ENCODE measurements around the gene CYP2W1. TPM values are rescaled to one million over a fixed set of nuclear protein-coding genes. Genes with fewer than 3 reads are reported as not detected.
A peak's percentile ranks its signal among the peaks of the same experiment; 100 is the strongest.

CYP2W1 gene
- total RNA-seq, 8 experiments from 2014 or later = 0.05 to 0.77 (median 0.51) TPM; not detected in 1

- Histone ChIP-seq H3K4me1 (replicated peaks in 1 of 2) (peaks cover 33 to 56% of the 10 kb centered on the region in 2 donors), H3K27ac (peak within 1 kb of the TSS; percentile 88 to 97), H3K4me3 (peak within 1 kb of the TSS; percentile 89 to 99 (median 92))
- in situ Hi-C loops (cut with MboI; ENCODE audit: low pct_unique_long_range_greater_than_20kb in 2 of 9, low sequenced_read_pairs in 9 of 9, unreplicated experiment in 9 of 9) = loop anchor here in 2 of 9 experiments (25.0 kb wide), 1 partner anchor 187 kb away; the partner anchor contains the start of gene ZFAND2A (in 2 of the 2)
- WGBS, 10 experiments = 0 to 10% (median 2%) methylated on average over 1 to 6 of the region's 78 CpGs; no CpG with 5 or more reads in 4 of the 10 experiments
- peak; percentile 60 to 91 (median 78) for ATAC-seq (replicated peaks in 6 of 8)
Measured at GRCh38 chr7:974820-975681, 7.9 kb upstream of the CYP2W1 start, which contains the start of gene COX19. TSS of gene COX19 (minus strand) at chr7:975549. CDS start at chr7:975509, 40 bp downstream.

- WGBS, 10 experiments = 30 to 96% (median 73%) methylated on average over 1 to 9 of the region's 28 CpGs; no CpG with 5 or more reads in 3 of the 10 experiments
- H3K4me3 ChIP-seq = peak overlapping the region; percentile 89 to 99 (median 92)
- H3K4me1 ChIP-seq (replicated peaks in 1 of 2) = peaks cover 33 to 56% of the 10 kb centered on the region in 2 donors
- H3K27ac ChIP-seq = no peak overlapping the region
- ATAC-seq (replicated peaks in 6 of 8) = no peak
- in situ Hi-C loops (cut with MboI; ENCODE audit: low pct_unique_long_range_greater_than_20kb in 2 of 9, low sequenced_read_pairs in 9 of 9, unreplicated experiment in 9 of 9) = loop anchor here in 2 of 9 experiments (25.0 kb wide), 1 partner anchor 186 kb away; the partner anchor contains the start of gene ZFAND2A (in 2 of the 2)
Measured at GRCh38 chr7:975702-976473, 7.1 kb upstream of the CYP2W1 start.

GRCh38 chr7:976901-977325 is 6.1 kb upstream of the CYP2W1 start:
- in situ Hi-C loops (cut with MboI; ENCODE audit: low pct_unique_long_range_greater_than_20kb in 2 of 9, low sequenced_read_pairs in 9 of 9, unreplicated experiment in 9 of 9) = loop anchor here in 2 of 9 experiments (25.0 kb wide), 1 partner anchor 185 kb away; the partner anchor contains the start of gene ZFAND2A (in 2 of the 2)
- 45 to 76% (median 53%) methylated on average over 4 to 9 of the region's 19 CpGs; no CpG with 5 or more reads in 6 of the 10 experiments for WGBS, 10 experiments
- no peak for ATAC-seq (replicated peaks in 6 of 8)
- H3K4me1 ChIP-seq (replicated peaks in 1 of 2) = peaks cover 33 to 56% of the 10 kb centered on the region in 2 donors
- H3K27ac ChIP-seq = peak overlapping the region; percentile 50 to 90
- no peak overlapping the region for H3K4me3 ChIP-seq

DNA sequence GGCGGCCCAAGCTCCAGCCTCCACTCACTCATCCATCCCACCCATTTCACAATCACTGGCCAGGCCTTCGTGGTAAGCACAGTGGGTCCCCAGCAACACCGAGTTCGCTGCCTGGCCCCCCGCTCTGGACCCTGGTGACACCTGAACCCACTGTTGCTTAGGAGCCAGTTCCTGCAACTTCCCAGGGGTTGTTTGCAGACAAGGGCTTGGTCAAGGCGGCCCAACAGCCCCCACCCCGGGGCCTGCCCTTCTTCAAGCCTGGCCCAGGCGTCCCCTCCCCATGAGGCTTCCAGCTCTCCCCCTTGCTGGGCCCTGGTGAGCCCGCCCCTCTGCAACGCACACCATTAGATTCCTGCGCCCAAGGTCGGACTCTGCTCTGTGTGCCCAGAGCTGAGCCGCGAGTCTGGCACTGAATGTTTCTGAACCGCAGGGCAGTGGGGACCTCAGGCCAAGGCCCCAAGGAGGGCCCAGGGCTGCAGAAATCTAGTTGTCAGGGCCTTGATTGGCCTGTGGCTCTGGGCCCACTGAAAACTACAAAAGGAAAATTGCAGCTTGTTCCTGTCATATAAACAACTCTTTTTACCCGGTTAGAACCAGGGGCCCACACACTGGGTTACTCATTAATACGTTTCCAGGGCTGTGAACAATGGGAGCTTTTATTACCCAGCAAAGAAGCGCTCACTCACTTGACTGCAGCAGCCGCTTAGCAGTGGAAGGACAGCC is 5.5 kb upstream of the CYP2W1 start:
- WGBS, 10 experiments = 0 to 17% (median 4%) methylated on average over 1 to 3 of the region's 19 CpGs; no CpG with 5 or more reads in 5 of the 10 experiments
- in situ Hi-C loops (cut with MboI; ENCODE audit: low pct_unique_long_range_greater_than_20kb in 2 of 9, low sequenced_read_pairs in 9 of 9, unreplicated experiment in 9 of 9) = loop anchor here in 2 of 9 experiments (25.0 kb wide), 1 partner anchor 185 kb away; the partner anchor contains the start of gene ZFAND2A (in 2 of the 2)
- Histone ChIP-seq H3K4me3 (no peak overlapping the region), H3K4me1 (replicated peaks in 1 of 2) (peaks cover 33 to 53% of the 10 kb centered on the region in 2 donors), H3K27ac (peak overlapping the region; percentile 50 to 90)
- ATAC-seq (replicated peaks in 6 of 8) = peak in 5 of 8 experiments; percentile 64 to 69 (median 65)

DNA sequence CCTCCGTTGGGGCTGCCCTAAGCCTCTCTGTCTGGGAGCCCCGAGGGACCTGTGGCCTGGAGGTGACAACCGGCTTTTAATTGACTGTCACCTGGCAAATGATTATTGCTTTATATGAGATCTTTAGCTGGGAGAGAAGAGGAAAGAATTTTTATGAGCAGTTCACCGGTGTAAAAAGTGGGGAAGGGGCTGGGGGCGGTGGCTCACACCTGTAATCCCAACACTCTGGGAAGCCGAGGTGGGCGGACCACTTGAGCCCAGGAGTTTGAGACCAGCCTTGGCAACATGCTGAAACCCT is 5.0 kb upstream of the CYP2W1 start:
- 0 to 76% (median 4%) methylated on average over 1 to 6 of the region's 7 CpGs; no CpG with 5 or more reads in 2 of the 10 experiments for WGBS, 10 experiments
- peak overlapping the region in 1 of 2 donors; percentile 90 for H3K27ac ChIP-seq
- in situ Hi-C loops (cut with MboI; ENCODE audit: low pct_unique_long_range_greater_than_20kb in 2 of 9, low sequenced_read_pairs in 9 of 9, unreplicated experiment in 9 of 9) = loop anchor here in 2 of 9 experiments (25.0 kb wide), 1 partner anchor 184 kb away; the partner anchor contains the start of gene ZFAND2A (in 2 of the 2)
- ATAC-seq (replicated peaks in 6 of 8) = no peak
- H3K4me1 ChIP-seq (replicated peaks in 1 of 2) = peaks cover 37 to 53% of the 10 kb centered on the region in 2 donors
- no peak overlapping the region for H3K4me3 ChIP-seq

DNA sequence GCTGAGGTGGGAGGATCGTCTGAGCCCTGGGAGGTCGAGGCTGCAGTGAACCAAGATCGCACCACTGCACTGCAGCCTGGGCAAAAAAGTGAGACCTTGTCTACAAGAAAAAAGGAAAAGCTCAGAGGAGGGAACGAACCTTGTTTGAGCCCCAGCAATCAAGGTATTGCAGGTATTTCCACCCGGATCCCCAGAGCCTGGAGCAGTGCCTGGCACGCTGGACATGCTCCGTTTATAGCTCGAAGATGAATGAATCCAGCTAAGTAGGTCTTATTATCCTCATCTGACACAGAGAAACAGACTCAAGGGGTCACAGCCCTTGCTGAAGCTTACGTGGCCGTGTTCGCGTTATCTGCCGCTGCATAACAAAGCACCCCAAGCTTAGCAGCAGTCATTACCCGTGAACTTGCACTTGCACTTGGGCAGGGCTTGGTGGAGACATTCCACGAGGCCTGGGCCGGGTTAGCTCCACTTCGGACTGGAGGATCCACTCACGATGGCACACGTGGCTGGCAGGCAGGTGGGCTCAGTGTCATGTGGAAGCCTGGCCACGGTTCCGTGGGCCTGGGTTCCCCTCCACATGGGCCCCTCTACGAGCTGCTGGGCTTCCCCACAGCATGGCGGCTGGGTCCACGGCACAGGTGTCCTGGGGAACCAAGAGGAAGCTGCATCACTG is 4.4 kb upstream of the CYP2W1 start:
- in situ Hi-C loops (cut with MboI; ENCODE audit: low pct_unique_long_range_greater_than_20kb in 2 of 9, low sequenced_read_pairs in 9 of 9, unreplicated experiment in 9 of 9) = loop anchor here in 2 of 9 experiments (25.0 kb wide), 1 partner anchor 184 kb away; the partner anchor contains the start of gene ZFAND2A (in 2 of the 2)
- WGBS, 10 experiments = 62 to 94% (median 75%) methylated on average over 1 to 16 of the region's 24 CpGs; no CpG with 5 or more reads in 4 of the 10 experiments

DNA sequence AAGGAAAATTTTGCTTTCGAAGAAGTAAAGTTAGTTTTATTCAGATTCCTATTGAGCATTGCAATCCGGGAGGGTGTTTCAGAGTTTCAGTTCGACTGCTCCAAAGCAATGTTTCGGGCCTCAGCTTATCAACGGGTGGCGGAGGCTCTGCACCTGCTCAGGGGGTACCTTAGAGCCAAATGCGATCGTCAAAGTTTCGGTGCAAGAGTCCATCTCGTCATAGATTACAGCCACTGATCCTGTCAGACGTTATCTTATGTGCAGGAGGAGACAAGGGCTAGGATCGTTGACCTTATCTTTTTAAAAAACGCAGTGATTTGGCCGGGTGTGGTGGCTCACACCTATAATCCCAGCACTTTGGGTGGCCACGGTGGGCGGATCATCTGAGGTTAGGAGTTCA is 3.8 kb upstream of the CYP2W1 start:
- H3K27ac ChIP-seq = no peak overlapping the region
- WGBS, 10 experiments = 40 to 100% (median 84%) methylated on average over 1 to 12 of the region's 16 CpGs; no CpG with 5 or more reads in 2 of the 10 experiments
- H3K4me1 ChIP-seq (replicated peaks in 1 of 2) = peaks cover 30 to 44% of the 10 kb centered on the region in 2 donors
- ATAC-seq (replicated peaks in 6 of 8) = no peak
- in situ Hi-C loops (cut with MboI; ENCODE audit: low pct_unique_long_range_greater_than_20kb in 2 of 9, low sequenced_read_pairs in 9 of 9, unreplicated experiment in 9 of 9) = loop anchor here in 2 of 9 experiments (25.0 kb wide), 1 partner anchor 183 kb away; the partner anchor contains the start of gene ZFAND2A (in 2 of the 2)
- H3K4me3 ChIP-seq = no peak overlapping the region

More for the DNA sequence above, 4.4 kb upstream of the CYP2W1 start:
- Histone ChIP-seq H3K27ac (peak overlapping the region in 1 of 2 donors; percentile 90), H3K4me3 (no peak overlapping the region), H3K4me1 (replicated peaks in 1 of 2) (peaks cover 36 to 50% of the 10 kb centered on the region in 2 donors)
- ATAC-seq (replicated peaks in 6 of 8) = no peak

DNA sequence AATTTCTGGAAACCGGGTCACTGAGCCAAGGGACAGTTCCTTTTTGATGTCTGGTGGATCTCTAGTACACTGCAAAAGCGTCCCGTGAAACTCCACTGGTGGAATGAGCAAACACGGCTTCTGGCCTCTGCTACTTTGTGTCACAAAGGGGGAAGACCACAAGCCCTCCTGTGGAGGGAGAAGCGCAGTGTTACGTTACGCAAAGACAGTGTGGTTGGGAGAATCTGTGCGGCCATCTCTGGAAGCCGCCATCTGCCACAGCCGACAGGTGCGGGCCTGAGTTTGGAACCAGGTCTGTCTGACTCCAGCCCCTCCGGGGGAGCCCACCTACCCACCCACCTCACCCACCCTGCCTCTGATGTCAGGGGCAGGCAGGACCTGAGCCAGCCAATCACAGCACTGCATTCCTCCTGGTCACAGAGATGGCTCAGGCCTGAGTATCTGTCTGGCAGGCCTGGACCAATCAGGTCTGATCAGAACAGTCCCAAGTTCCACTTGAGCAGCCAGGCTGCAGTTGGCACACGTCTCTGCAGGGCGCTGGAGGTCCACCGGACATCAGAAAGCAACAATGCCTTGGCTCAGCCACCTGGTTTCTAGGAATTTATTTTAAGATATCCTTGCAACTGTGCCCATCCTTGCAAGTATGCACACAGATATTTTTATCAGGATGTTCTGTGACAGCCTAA is 3.0 kb upstream of the CYP2W1 start:
- 56 to 100% (median 83%) methylated on average over 1 to 12 of the region's 15 CpGs; no CpG with 5 or more reads in 5 of the 10 experiments for WGBS, 10 experiments
- H3K4me3 ChIP-seq = no peak overlapping the region
- H3K4me1 ChIP-seq (replicated peaks in 1 of 2) = peaks cover 27 to 43% of the 10 kb centered on the region in 2 donors
- ATAC-seq (replicated peaks in 6 of 8) = peak in 2 of 8 experiments; percentile 4 to 64
- in situ Hi-C loops (cut with MboI; ENCODE audit: low pct_unique_long_range_greater_than_20kb in 2 of 9, low sequenced_read_pairs in 9 of 9, unreplicated experiment in 9 of 9) = loop anchor here in 2 of 9 experiments (25.0 kb wide), 1 partner anchor 182 kb away; the partner anchor contains the start of gene ZFAND2A (in 2 of the 2)
- H3K27ac ChIP-seq = no peak overlapping the region

GRCh38 chr7:981793-982510 is 1.0 kb upstream of the CYP2W1 start:
- WGBS, 10 experiments = 60 to 100% (median 84%) methylated on average over 1 to 7 of the region's 19 CpGs; no CpG with 5 or more reads in 4 of the 10 experiments
- peak overlapping the region in 1 of 2 donors; percentile 44 for H3K27ac ChIP-seq
- in situ Hi-C loops (cut with MboI; ENCODE audit: low pct_unique_long_range_greater_than_20kb in 2 of 9, low sequenced_read_pairs in 9 of 9, unreplicated experiment in 9 of 9) = loop anchor here in 2 of 9 experiments (25.0 kb wide), 1 partner anchor 180 kb away; the partner anchor contains the start of gene ZFAND2A (in 2 of the 2)
- H3K4me1 ChIP-seq (replicated peaks in 1 of 2) = peaks cover 19 to 28% of the 10 kb centered on the region in 2 donors
- H3K4me3 ChIP-seq = no peak overlapping the region
- ATAC-seq (replicated peaks in 6 of 8) = no peak

DNA sequence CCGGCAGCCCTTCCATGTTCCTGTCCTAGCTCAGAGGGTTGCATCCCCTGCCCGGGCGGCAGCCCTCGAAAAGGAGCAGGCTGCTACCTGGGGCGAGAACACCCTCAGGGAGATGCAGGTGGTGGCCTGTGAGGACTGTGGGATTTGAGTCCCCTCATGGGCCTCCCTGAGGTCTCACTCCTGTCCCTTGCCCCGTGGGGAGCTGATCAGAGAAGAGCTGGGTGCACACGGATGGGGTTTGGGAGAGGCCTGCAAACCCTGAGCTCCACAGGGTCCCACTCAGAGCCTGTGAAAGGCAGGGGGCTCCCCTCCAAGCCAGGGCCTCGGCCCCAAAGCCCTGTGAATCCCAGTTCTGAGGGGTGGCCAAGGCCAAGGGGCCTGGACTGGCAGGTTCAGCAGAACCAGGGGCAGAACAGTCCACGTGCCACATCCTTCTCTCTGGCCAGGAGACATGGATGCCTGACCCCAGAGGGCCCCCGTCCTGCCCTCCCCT is 424 bp upstream of the CYP2W1 start:
- in situ Hi-C loops (cut with MboI; ENCODE audit: low pct_unique_long_range_greater_than_20kb in 2 of 9, low sequenced_read_pairs in 9 of 9, unreplicated experiment in 9 of 9) = loop anchor here in 2 of 9 experiments (25.0 kb wide), 1 partner anchor 180 kb away; the partner anchor contains the start of gene ZFAND2A (in 2 of the 2)
- Histone ChIP-seq H3K4me3 (no peak overlapping the region), H3K27ac (peak overlapping the region in 1 of 2 donors; percentile 44), H3K4me1 (replicated peaks in 1 of 2) (peaks cover 13 to 22% of the 10 kb centered on the region in 2 donors)
- peak in 4 of 8 experiments; percentile 1 to 19 (median 4) for ATAC-seq (replicated peaks in 6 of 8)
- no CpG with 5 or more reads among the region's 10 CpGs for WGBS, 10 experiments

Measured in motor neuron (in vitro differentiated cells).